ENCODE data around the gene MMP15.

DNA sequence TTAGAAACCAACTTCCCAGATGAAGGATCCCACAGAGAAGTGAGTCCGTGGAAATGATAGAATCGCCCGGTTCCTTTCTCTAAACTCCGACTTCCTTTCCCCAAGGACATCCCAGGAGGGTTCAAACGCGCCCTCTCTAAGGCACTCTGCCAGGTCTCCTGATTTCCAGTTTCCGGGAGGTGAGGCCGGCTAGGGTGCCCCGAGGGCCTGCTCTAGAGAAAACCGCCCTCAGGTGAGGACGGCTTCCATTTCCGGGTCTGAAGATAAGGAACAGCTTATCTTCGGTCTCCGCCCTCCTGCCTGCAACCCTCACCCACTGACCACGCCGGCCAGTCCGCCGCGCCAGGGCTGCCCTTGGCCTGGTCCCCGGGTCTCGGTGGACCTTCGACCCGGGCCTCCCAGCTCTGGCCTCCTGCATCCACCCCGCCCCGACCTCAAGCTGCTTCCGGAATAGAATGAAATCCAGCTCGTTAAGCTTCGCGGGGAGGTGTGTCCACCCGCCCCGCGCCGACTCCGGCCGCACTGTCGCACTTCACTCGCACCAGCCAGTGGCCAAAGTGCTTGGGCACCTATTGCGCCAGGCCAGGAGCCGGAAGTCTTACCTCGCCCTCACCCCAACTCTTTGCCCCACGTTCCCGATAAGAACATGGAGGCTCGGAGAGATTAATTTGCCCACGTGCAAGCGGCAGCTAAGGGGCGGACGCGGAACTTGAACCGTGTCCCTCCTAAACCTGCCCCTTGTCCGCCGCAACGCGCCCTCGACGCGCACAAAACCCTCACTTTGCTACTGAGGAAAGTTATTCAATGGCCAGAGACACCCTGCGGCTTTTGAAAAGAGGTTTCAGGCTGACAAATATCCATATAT, 836 bp upstream of the MMP15 start:
- TF ChIP-seq, protein P1, sequence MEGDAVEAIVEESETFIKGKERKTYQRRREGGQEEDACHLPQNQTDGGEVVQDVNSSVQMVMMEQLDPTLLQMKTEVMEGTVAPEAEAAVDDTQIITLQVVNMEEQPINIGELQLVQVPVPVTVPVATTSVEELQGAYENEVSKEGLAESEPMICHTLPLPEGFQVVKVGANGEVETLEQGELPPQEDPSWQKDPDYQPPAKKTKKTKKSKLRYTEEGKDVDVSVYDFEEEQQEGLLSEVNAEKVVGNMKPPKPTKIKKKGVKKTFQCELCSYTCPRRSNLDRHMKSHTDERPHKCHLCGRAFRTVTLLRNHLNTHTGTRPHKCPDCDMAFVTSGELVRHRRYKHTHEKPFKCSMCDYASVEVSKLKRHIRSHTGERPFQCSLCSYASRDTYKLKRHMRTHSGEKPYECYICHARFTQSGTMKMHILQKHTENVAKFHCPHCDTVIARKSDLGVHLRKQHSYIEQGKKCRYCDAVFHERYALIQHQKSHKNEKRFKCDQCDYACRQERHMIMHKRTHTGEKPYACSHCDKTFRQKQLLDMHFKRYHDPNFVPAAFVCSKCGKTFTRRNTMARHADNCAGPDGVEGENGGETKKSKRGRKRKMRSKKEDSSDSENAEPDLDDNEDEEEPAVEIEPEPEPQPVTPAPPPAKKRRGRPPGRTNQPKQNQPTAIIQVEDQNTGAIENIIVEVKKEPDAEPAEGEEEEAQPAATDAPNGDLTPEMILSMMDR (IDR thresholded peaks at IDR 0.05), result no peak
- TF ChIP-seq POLR2A (IDR thresholded peaks at IDR 0.05), result no peak
- no peak for TF ChIP-seq POLR2AphosphoS5 (IDR thresholded peaks at IDR 0.05)
